MM.1S (cell line): ENCODE data around the gene GPN3.

Experiments used
- CTCF ChIP-seq: fragments of 300-600 bp; sonication (generic); IDR thresholded peaks from 2 replicates; pipeline ENCODE4 v1.5.1; 2016; ENCODE audit warnings: antibody characterized with exemption, low read length, mixed read lengths
- EZH2phosphoT487 ChIP-seq: fragments of 300-600 bp; sonication (generic); IDR thresholded peaks from 2 replicates; pipeline ENCODE4 v1.6.1; 2018; ENCODE audit warnings: antibody characterized with exemption, low read length

GRCh38 chr12:110403976-110404682 lies 63.9 kb downstream of the GPN3 start:
- TF ChIP-seq EZH2phosphoT487 (no peak), CTCF (no peak)
